Measurements from ENCODE around the gene CENPA.

- no peak for TF ChIP-seq POLR2A (IDR thresholded peaks at IDR 0.05)
- TF ChIP-seq, protein P1, sequence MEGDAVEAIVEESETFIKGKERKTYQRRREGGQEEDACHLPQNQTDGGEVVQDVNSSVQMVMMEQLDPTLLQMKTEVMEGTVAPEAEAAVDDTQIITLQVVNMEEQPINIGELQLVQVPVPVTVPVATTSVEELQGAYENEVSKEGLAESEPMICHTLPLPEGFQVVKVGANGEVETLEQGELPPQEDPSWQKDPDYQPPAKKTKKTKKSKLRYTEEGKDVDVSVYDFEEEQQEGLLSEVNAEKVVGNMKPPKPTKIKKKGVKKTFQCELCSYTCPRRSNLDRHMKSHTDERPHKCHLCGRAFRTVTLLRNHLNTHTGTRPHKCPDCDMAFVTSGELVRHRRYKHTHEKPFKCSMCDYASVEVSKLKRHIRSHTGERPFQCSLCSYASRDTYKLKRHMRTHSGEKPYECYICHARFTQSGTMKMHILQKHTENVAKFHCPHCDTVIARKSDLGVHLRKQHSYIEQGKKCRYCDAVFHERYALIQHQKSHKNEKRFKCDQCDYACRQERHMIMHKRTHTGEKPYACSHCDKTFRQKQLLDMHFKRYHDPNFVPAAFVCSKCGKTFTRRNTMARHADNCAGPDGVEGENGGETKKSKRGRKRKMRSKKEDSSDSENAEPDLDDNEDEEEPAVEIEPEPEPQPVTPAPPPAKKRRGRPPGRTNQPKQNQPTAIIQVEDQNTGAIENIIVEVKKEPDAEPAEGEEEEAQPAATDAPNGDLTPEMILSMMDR (IDR thresholded peaks at IDR 0.05) = no peak
Measured at GRCh38 chr2:26738481-26738880, 47.4 kb upstream of the CENPA start.

Measured in body of pancreas (tissue), 4 donors.